Thyroid gland (tissue), 4 donors: Measurements from ENCODE around the gene SASH1. TPM values are rescaled to one million over a fixed set of nuclear protein-coding genes. Genes with fewer than 3 reads are reported as not detected.

Experiments
- DNase-seq, 2 donors: peaks; one replicate each; pipeline ENCODE4 v3.0.0-alpha.2; 2019
- H3K27ac ChIP-seq, 3 donors: fragments of 200-600 bp; sonication (generic); 1 replicate in 2 of 3; 2 replicates in 1 of 3; pipeline ENCODE4 v1.5.1; 2016 to 2019; ENCODE audit warnings: mild to moderate bottlenecking in 1 of 3, moderate library complexity in 1 of 3
- H3K27me3 ChIP-seq: fragments of 200-600 bp; sonication (generic); one replicate; pipeline ENCODE4 v1.5.1; 2019
- H3K36me3 ChIP-seq, 2 donors: fragments of 200-600 bp; sonication (generic); one replicate each; pipeline ENCODE4 v1.5.1; 2016 to 2019
- H3K4me1 ChIP-seq, 2 donors: fragments of 200-600 bp; sonication (generic); one replicate each; pipeline ENCODE4 v1.5.1; 2017 to 2019
- H3K4me3 ChIP-seq, 3 donors: fragments of 200-600 bp; sonication (generic); replicated peaks in 1 of 3; 1 replicate in 2 of 3; 2 replicates in 1 of 3; pipeline ENCODE4 v1.5.1; 2016; ENCODE audit warnings: mild to moderate bottlenecking in 1 of 3
- H3K9me3 ChIP-seq: fragments of 200-600 bp; sonication (generic); one replicate; pipeline ENCODE4 v1.5.1; 2017
- POLR2A ChIP-seq, 2 donors: fragments of 450-650 bp; IDR thresholded peaks; one replicate each; pipeline ENCODE4 v1.6.1; 2017; ENCODE audit warnings: antibody characterized with exemption in 2 of 2, mild to moderate bottlenecking in 2 of 2, moderate library complexity in 1 of 2
- WGBS, 2 donors: methylation state at CpG; one replicate each; pipeline ENCODE4 v1.1.5; 2017; 5-methylcytosine and 5-hydroxymethylcytosine counted together
- intact Hi-C: fragments of 100-400 bp; cut with DNase I; formaldehyde crosslinking; loops from one replicate; pipeline ENCODE4 v1.15.1; 2023
- total RNA-seq, 4 donors: library from RNA; depleted of rRNA; stranded (reverse); fragments of >200 nt; gene quantifications; one replicate each; pipeline ENCODE4 v1.2.3, GENCODE V29; 2016
- TF ChIP-seq, protein P1 (sequence below), 6 experiments: fragments of 200-600 bp in 3 of 6; fragments of 450-650 bp in 3 of 6; sonication (generic) in 3 of 6; IDR thresholded peaks; one replicate each; pipeline ENCODE4 v1.5.1; 2016 to 2019; ENCODE audit warnings: antibody characterized with exemption in 6 of 6, mild to moderate bottlenecking in 2 of 6, inconsistent platforms in 1 of 6, moderate library complexity in 1 of 6

SASH1 gene
- total RNA-seq, 4 donors from 2014 or later, result 154 to 235 (median 190) TPM

DNA sequence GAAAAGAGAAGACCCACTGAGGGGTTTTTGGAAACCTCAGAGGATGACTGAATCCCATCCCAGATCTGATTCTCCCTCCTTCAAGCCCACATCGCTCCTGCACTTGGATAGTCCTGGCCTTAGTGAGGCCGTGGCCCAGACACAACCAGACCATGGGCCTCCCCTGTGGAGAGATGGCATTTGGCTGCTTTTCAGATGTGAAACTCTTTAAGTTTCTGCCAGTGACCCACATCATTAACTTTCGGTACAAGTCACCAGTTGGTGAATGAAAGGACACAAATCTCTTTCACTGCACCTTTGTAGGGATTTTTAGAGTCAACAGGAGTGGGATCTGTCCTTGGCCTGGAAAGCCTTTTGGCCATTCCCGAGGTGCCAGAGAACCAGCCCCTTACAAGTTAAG lies 116.6 kb downstream of the SASH1 start:
- 79 to 96% methylated on average over 4 of the region's 4 CpGs for WGBS, 2 donors
- peaks cover 38% of the 10 kb centered on the region in 2 donors for H3K4me1 ChIP-seq
- no peaks in the 10 kb centered on the region for H3K36me3 ChIP-seq
- H3K27me3 ChIP-seq, result no peaks in the 10 kb centered on the region
- DNase-seq, result no peak
- H3K9me3 ChIP-seq, result no peaks in the 10 kb centered on the region
- TF ChIP-seq, protein P1, sequence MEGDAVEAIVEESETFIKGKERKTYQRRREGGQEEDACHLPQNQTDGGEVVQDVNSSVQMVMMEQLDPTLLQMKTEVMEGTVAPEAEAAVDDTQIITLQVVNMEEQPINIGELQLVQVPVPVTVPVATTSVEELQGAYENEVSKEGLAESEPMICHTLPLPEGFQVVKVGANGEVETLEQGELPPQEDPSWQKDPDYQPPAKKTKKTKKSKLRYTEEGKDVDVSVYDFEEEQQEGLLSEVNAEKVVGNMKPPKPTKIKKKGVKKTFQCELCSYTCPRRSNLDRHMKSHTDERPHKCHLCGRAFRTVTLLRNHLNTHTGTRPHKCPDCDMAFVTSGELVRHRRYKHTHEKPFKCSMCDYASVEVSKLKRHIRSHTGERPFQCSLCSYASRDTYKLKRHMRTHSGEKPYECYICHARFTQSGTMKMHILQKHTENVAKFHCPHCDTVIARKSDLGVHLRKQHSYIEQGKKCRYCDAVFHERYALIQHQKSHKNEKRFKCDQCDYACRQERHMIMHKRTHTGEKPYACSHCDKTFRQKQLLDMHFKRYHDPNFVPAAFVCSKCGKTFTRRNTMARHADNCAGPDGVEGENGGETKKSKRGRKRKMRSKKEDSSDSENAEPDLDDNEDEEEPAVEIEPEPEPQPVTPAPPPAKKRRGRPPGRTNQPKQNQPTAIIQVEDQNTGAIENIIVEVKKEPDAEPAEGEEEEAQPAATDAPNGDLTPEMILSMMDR (IDR thresholded peaks at IDR 0.05), result no peak
- no peak for TF ChIP-seq POLR2A (IDR thresholded peaks at IDR 0.05)
- H3K27ac ChIP-seq, result no peak overlapping the region
- no peak overlapping the region for H3K4me3 ChIP-seq
- intact Hi-C loops, result loop anchor here (10.0 kb wide), 1 partner anchor 54 kb away; no protein-coding TSS in a partner anchor

DNA sequence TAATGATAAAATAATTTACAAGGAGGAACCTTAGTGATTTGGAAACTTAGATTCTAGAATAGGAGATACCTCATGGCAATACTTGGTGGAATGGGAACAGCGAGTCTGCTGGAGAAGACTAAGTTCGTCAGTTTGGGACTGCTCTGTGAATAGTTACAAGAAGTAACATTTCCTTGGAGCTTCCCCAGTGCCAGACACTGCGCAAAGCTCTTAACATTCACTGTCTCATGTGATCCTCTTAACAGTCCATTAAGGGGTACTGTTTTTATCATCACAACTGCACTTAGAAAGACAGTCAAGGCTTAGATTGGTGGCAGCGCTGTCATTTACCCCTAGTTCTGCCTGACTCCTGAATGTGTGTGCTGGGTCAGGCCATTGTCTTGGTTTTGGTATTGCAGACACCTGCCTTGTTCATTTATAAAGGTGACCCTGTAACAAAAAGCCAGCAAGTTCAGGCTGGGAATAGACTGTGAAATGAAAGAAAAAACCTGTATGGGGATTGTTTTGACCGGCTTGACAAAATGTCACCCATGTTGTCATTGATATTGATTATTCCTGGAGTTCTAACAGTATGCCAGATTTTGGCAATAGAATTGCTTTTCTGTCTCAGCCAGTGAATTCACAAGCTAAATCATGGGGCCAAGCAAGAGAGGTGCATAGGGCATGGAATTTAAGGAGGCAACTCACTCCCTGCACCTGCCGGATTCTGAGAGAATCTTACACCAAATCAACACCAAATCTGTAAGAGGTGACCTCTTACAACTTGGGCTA lies 118.4 kb downstream of the SASH1 start:
- Histone ChIP-seq H3K36me3 (no peaks in the 10 kb centered on the region), H3K27ac (peak overlapping the region in 2 of 3 donors; percentile 76 to 87), H3K4me1 (peaks cover 50 to 52% of the 10 kb centered on the region in 2 donors), H3K9me3 (no peaks in the 10 kb centered on the region), H3K27me3 (no peaks in the 10 kb centered on the region), H3K4me3 (no peak overlapping the region)
- intact Hi-C loops, result loop anchor here (10.0 kb wide), 2 partner anchors 116 to 216 kb away; partner anchors contain the start of gene SASH1
- TF ChIP-seq, protein P1 (IDR thresholded peaks at IDR 0.05), result no peak
- TF ChIP-seq POLR2A (IDR thresholded peaks at IDR 0.05), result no peak
- DNase-seq, result no peak
- 88% methylated on average over 6 of the region's 6 CpGs for WGBS, 2 donors

DNA sequence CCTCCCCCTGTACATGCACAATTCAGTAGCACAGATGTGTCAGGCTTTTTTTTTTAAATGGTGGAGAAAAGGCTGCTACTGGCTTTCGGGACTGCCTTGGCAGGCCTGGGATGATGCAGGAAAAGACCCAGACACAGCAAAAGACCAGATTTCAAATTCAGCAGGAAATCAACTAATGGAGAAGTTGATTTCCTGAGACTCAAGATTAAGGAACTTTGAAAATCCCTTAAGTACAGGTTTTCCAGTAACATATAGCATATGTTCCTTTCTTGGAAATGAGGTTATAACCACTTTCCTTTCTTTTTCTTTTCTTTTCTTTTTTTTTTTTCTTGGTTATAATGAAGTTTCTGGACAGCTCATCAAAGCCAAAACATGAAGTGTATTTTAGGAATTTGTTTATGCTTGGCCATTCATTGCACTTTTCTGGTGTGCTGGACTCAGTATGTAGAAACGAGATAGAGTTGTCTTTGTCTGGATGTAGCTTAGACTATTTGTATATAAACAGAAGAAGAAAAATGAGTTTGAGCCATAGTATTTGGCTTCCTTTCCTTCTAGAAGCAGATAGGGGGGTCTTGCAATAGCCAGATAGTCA lies 119.4 kb downstream of the SASH1 start:
- no peak for DNase-seq
- Histone ChIP-seq H3K36me3 (no peaks in the 10 kb centered on the region), H3K4me3 (no peak overlapping the region), H3K4me1 (peaks cover 58 to 62% of the 10 kb centered on the region in 2 donors), H3K27ac (peak overlapping the region; percentile 19 to 87 (median 76)), H3K9me3 (no peaks in the 10 kb centered on the region), H3K27me3 (no peaks in the 10 kb centered on the region)
- TF ChIP-seq, protein P1 (IDR thresholded peaks at IDR 0.05), result no peak
- no peak for TF ChIP-seq POLR2A (IDR thresholded peaks at IDR 0.05)
- WGBS, 2 donors, result 57 to 66% methylated on average over 2 of the region's 2 CpGs
- intact Hi-C loops, result loop anchor here (10.0 kb wide), 2 partner anchors 117 to 217 kb away; partner anchors contain the start of gene SASH1

DNA sequence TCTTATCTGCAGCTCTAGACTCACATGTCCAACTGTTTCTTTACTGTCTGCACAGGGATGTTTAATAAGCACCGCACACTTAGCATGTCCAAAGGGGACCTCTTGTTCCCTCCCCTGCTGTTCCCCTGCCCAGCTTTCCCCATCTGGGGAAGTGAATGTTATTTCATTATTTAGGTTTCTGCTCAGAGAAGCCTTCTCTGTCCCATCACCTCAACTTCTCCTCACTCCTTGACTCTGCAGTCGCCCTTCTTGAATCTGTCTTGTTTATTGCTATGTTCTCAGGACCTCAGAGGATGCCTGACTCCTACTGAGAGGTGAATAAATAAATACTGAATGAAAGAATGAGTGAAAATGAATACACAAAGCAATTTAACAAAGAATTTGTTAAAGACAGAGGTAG lies 121.0 kb downstream of the SASH1 start:
- TF ChIP-seq, protein P1 (IDR thresholded peaks at IDR 0.05), result no peak
- no peak for TF ChIP-seq POLR2A (IDR thresholded peaks at IDR 0.05)
- H3K27ac ChIP-seq, result peak overlapping the region; percentile 37 to 87 (median 76)
- H3K27me3 ChIP-seq, result no peaks in the 10 kb centered on the region
- H3K4me3 ChIP-seq, result no peak overlapping the region
- H3K9me3 ChIP-seq, result no peaks in the 10 kb centered on the region
- 84 to 85% methylated on average over 2 of the region's 2 CpGs for WGBS, 2 donors
- DNase-seq, result no peak
- intact Hi-C loops, result loop anchor here (10.0 kb wide), 2 partner anchors 119 to 219 kb away; partner anchors contain the start of gene SASH1
- H3K36me3 ChIP-seq, result no peaks in the 10 kb centered on the region
- H3K4me1 ChIP-seq, result peaks cover 69 to 77% of the 10 kb centered on the region in 2 donors
